PC-9 (cell line): ENCODE results near the gene GAB2.

Experiments used
- EZH2 ChIP-seq: fragments of 200-600 bp; sonication (generic); IDR thresholded peaks from 2 replicates; pipeline ENCODE4 v1.8.0; 2017; ENCODE audit warnings: antibody characterized with exemption, low read depth
- TF ChIP-seq, protein P1 (sequence below): fragments of 200-600 bp; sonication (generic); conservative IDR thresholded peaks from 2 replicates; pipeline ENCODE4 v1.6.1; 2017; ENCODE audit warnings: mixed run types, antibody characterized with exemption, mild to moderate bottlenecking, moderate library complexity

DNA sequence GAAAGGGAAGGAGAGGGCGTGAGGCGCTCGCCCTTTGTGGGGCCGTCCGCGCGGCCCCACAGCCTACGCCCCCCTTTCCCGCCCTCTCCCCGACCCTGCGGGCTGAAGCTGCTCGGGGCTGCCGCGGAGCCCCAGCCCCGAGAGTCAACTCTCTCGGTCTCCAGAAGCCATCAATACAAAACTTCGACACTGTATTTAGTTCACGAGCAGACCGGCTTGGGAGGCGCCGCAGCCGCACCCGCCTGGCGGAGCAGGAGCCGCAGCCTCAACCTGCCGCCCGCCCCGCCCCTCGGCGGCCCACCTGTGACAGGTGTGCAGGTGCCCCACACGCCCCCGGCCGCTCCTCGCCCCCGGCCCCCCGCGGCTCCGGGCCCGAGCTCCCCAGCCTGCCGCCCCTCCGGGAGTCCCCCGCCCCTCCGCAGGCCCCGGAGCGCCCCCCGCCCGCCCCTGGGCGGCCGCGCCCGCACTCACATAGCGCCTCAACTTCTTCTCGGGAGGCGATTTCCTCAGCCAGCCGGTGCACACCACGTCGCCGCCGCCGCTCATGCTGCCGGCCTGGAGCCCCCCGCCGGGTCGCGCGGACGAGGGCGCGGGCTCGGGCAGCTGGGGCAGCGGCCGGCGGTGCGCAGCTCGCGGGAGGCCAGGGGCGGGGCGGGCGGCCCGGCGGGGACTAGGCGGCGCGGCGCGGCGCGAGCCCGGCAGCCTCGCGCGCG is at the start of gene GAB2:
- TF ChIP-seq, protein P1, sequence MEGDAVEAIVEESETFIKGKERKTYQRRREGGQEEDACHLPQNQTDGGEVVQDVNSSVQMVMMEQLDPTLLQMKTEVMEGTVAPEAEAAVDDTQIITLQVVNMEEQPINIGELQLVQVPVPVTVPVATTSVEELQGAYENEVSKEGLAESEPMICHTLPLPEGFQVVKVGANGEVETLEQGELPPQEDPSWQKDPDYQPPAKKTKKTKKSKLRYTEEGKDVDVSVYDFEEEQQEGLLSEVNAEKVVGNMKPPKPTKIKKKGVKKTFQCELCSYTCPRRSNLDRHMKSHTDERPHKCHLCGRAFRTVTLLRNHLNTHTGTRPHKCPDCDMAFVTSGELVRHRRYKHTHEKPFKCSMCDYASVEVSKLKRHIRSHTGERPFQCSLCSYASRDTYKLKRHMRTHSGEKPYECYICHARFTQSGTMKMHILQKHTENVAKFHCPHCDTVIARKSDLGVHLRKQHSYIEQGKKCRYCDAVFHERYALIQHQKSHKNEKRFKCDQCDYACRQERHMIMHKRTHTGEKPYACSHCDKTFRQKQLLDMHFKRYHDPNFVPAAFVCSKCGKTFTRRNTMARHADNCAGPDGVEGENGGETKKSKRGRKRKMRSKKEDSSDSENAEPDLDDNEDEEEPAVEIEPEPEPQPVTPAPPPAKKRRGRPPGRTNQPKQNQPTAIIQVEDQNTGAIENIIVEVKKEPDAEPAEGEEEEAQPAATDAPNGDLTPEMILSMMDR = no peak
- TF ChIP-seq EZH2 = no peak
